GM03348 (cell line): ENCODE measurements around the gene PEX5.
A peak's percentile ranks its signal among the peaks of the same experiment; 100 is the strongest.

Experiments
- DNase-seq: peaks from one replicate; pipeline ENCODE4 v3.0.0; 2012; ENCODE audit warnings: low spot score

Gene PEX5

GRCh38 chr12:7189398-7190267, at the start of gene PEX5:
Gene PEX5 (plus strand): TSS chr12:7189686. CDS start chr12:7190378, 692 bp downstream.
- peak; percentile 93 for DNase-seq

GRCh38 chr12:7141351-7142005, 48.0 kb upstream of the PEX5 start:
- no peak for DNase-seq

DNA sequence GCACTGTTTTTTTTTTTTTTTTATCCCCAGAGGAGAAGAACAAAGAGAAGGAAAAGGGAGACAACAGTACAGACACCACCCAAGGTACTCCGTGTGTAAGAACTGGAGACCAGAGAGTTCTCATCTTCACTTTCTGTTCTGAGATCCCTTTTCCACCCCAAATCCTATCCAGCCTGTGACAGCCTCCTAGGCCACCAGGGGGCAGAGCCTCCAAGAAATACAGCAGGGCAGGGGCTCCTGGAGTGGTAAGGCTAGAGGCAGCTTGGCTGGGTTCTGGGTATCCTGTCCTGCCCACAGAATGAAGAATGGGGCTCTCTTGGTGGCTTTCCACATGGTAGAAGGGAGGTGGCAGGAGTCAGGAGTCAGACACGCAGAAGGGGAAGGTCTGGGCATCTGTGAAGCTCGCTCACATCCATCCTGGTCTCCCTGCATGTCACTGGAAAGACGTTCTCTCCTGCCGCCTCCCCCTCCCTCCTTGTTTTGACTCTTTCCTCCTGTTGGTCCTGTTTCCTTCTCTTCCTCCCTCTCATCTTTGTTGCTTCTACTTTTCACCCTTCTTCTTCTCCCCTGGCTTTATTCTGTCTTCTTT, 47.3 kb upstream of the PEX5 start:
- DNase-seq = peak; percentile 81

DNA sequence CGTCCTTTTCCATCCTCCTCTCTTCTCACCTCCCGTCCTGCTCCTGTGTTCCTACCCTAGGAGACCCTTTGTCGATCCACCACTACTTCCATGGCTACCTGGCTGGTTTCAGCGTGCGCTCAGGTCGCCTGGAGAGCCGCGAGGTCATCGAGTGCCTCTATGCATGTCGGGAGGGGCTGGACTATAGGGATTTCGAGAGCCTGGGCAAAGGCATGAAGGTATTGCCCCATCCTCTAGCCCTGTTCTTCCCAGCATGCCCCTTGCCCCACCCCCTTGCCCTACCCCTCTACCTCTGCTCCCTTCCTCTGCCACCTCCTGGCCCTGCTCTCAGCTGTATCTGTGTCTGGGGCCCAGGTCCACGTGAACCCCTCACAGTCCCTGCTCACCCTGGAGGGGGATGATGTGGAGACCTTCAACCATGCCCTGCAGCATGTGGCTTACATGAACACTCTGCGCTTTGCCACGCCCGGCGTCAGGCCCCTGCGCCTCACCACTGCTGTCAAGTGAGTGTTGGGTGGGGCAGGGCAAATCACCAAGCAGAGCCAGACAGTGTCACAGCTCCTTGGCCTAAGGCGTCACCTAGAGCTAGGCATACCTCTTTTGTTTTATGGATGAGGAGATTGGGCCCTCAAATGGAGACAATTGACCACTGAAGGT, 46.5 kb upstream of the PEX5 start:
- no peak for DNase-seq

DNA sequence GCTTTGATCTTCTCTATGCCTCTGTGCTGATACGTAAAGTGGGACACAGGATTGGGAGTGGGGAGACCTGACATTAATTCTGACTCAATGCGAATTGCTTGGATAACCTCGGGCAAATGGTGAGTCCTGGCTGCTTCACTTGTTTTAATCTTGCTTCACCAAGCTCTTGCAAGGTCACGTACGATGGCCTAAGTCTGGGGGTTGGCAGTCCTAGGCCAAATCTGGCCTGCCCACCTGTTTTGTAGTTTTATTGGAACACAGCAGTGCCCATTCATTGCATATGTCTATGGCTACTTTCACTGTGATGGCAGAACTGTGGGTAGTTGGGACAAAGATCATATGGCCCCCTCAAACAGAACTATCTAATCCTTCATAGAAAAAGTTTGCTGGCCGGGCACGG, 45.9 kb upstream of the PEX5 start:
- no peak for DNase-seq

DNA sequence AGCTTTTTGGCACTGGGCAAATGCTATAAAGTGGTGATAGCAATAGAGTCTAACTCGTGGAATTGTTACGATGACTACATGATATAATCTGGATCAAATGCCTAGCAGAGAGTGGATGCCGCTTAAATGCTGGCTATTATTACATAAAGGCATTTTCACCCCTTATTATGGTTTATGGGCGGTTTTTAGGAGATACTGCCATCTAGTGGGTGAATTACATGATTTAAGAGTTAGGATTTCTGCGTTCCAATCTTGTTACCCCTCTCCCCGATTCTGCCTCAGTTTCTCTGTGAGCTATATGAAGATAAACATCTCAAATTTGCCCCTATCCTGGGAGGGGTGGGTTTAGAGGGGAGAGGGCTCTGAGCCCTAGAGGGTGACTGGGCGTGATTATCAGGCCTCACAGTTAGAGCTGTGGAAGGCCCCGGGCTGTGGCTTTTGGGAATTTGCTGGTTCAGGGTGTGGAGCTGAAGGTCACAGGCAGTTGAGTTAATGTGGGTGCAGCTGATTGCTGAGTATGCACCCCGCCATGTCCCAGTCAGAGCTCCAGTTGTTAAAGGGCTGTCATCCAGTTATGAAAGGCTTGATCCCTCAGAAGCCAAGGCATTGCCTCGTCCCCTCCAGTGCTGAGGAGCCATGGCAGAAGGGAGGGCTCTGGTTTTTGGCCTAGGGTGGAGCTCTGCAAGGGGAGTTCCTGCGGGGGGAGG, 44.9 kb upstream of the PEX5 start:
- peak; percentile 74 for DNase-seq

GRCh38 chr12:7145671-7146070, 43.8 kb upstream of the PEX5 start:
- no peak for DNase-seq

DNA sequence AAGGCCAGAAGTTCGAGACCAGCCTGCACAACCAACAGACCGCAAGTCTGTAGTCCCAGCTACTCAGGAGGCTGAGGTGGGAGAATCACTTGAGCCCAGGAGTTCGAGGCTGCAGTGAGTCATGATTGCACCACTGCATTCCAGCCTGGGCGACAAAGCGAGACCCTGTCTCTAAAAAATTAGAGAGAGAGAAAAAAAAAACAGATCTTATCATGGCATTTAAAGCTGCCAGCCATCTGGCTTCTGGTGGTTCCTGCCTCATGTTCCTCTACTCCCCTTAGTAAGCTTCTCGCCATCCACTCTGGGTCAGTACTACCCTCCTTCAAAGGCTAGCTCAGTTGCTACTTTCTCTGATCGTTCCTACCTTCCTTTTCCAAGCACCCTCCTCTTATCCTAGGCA, 43.3 kb upstream of the PEX5 start:
- DNase-seq = no peak

DNA sequence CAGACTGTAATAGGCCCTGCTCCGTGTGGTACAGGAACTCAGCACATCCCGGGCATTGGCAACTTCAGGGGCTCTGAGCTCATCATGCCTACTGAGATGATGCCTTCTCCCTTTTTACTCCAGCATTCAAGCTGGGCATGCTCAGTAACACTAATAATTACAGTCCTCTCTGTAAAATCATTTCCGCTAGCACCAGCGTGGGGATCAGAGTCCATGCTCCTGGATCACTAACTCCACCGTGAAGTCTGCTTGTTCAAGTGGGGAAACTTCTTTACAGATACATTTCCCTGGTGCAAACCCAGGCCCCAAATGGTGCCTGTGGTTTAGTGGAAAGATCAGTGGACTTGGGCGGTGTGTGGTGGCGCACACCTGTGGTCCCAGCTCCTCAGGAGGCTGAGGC, 42.6 kb upstream of the PEX5 start:
- DNase-seq = no peak

DNA sequence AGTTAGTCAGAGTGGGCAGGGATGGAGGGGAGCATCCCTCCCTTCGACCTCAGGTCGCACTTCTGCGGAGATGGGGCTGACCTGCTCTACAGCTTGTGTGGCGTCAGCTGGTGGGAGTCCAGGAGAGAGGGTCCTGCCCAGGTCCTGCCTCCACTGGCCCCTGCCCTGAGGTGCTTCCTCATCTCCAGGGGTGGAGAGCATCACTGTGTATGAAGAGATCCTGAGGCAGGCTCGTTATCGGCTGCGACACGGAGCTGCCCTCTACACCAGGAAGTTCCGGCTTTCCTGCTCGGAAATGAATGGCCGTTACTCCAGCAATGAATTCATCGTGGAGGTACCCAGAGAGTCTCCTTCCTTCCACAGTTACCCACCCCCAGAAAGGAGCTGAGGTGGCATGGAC, 39.1 kb upstream of the PEX5 start:
- no peak for DNase-seq

GRCh38 chr12:7150841-7151240, 38.6 kb upstream of the PEX5 start:
- no peak for DNase-seq

DNA sequence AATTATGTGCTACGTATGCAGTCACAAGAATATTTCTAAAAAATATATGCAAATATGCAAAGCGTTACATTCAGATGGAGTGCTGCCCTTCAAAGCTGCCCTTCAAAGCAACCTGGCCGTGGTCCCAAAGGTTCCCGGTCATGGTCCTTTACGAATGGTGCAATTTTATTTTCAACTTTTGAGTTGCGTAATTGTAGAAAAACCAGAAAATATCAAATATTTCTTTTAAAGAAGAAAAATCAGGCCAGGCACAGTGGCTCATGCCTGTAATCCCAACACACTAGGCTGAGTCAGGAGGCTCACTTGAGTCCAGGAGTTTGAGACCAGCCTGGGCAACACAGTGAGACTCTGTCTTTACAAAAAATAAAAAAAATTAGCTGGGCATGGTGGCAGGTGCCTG, 38.0 kb upstream of the PEX5 start:
- no peak for DNase-seq

DNA sequence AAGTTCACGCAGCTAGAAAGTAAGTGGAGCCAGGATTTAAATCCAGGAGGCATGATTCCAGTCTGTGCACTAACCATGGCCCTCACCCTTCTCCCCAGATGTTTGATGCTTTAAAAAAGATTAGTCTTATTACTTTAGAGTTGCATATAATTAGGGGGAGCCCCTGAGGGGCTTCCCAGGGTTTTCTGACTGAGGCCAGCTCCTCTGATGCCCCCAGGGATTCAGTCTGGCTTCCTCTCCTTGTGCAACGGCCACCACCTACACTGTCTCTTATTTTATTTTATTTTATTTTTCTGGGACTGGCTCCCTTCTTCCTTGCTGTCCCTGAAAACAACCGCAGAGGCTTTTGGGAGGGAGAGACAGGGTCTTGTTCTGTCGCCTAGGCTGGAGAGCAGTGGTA, 36.7 kb upstream of the PEX5 start:
- DNase-seq = no peak

DNA sequence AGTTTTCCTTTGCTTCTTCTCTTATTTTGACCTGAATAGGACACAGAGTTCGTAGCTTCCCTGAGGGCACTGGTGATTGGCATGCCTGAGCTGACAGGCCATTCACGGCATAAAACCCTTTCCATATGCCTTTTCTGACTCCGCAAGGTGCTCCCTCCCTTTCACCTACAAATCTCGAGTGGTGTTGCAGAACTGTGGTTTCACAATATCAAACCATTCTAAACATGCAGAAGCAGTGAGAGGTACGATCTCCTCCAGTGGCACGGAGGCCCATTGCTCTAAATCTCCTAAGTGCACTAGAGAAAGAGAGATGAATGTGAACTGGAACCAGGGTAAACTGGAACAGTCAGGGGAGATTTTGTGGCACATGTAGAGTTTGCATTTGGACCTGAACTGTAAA, 35.4 kb upstream of the PEX5 start:
- peak; percentile 0 for DNase-seq

DNA sequence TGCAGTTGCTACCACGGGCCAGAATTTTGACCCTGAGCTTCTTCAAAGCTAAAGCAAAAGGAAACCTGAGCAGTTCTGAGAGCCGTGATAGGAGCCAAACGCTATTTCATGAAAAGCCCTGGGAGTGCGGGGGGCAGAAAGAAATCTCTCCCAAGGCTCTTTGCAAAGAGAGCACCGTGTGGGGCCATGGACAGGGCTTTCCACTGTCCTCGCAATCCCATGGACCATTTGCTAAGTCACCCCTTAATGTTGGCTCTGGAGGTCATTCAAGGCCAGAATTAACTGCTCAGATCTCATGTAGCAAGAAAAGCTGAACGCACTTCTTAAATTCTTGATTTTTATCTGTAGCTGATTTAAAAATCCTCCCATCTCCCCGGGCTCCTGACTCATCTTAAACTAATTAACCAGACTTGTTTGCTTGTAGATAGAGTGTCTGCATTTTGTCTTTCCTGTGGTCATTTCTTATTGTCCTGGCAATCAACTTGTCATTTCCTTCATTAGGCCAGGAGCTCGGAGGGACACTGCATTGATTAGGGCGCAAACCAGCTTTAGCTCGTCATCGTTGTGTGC, 34.5 kb upstream of the PEX5 start:
- peak; percentile 3 for DNase-seq

GRCh38 chr12:7155471-7156034, 33.9 kb upstream of the PEX5 start:
- no peak for DNase-seq

DNA sequence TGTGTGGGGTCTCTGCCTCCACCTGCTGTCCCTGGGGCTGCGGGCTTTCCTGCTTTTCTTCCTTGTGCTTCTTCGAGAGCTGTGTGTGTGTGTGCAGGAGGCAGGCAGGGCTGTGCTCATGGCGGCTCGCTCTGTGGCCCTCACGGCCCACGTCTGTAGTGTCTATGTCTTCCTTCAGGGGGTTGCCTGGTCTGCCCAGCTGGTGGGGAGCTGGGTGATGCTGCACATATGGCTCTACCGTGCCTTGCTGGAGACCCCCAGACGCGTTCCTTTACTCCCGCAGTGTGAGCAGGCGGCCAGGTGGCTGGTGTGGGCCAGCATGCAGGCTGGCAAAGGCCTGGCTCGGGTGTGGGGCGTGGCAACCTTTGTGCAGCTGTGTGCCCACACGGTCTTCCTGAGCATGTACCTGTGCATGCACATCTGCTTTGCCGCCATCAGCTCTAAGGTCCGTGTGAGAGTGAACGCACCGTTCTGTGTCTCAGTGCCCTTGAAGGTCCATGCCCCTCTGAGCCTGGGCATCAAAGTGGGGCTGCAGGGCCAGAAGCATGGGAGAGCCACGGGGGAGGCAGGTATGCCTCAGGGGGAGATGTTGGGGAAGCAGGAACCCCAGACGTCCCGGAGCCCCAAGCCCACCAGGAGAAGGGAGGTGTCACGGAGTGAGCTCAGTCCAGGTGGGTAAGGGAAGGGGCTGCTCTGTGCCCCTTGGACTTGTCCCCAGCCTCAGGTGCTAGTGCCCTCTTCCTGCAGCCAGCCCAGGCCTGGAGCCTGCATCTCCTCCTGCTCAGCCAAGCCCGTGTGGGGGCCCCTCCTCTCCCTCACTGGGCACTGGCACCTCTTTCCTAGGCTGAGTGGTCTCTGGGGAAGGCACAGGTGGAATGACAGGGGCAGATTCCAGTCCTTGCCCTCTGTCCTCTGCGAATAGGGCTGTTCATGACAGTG, 33.0 kb upstream of the PEX5 start:
- DNase-seq = peak; percentile 1

- peak; percentile 2 for DNase-seq
Measured at GRCh38 chr12:7157391-7157790, 32.1 kb upstream of the PEX5 start.

- no peak for DNase-seq
Measured at GRCh38 chr12:7158781-7159609, 30.5 kb upstream of the PEX5 start.
